NCI-H82 treated with DMSO at 0.1 percent for 48 hours (cell line): ENCODE measurements around the gene CCDC63.

Experiments used
- DNase-seq: peaks from one replicate; lab custom pipeline; 2025; ENCODE audit not compliant: unreplicated experiment; lab: John Stamatoyannopoulos, UW

The CCDC63 gene

GRCh38 chr12:110880651-110881050 lies 33.9 kb downstream of the CCDC63 start:
- DNase-seq: no peak

GRCh38 chr12:110883251-110883650 lies 36.5 kb downstream of the CCDC63 start:
- DNase-seq: no peak

GRCh38 chr12:110885152-110885840 lies 38.5 kb downstream of the CCDC63 start:
- DNase-seq: peak; percentile 23

- DNase-seq: no peak
Observed at GRCh38 chr12:110888256-110888991, 41.6 kb downstream of the CCDC63 start.

GRCh38 chr12:110889361-110889760 lies 42.6 kb downstream of the CCDC63 start:
- no peak for DNase-seq

GRCh38 chr12:110893956-110894355 lies 47.2 kb downstream of the CCDC63 start:
- no peak for DNase-seq

- no peak for DNase-seq
Observed at GRCh38 chr12:110896559-110896958, 49.8 kb downstream of the CCDC63 start.

GRCh38 chr12:110901401-110901800 lies 54.6 kb downstream of the CCDC63 start:
- no peak for DNase-seq

GRCh38 chr12:110903511-110903910 lies 56.7 kb downstream of the CCDC63 start:
- no peak for DNase-seq

GRCh38 chr12:110906083-110906482 lies 59.3 kb downstream of the CCDC63 start:
- no peak for DNase-seq

- no peak for DNase-seq
Observed at GRCh38 chr12:110906516-110906915, 59.7 kb downstream of the CCDC63 start.

- no peak for DNase-seq
Observed at GRCh38 chr12:110906985-110907384, 60.2 kb downstream of the CCDC63 start.

GRCh38 chr12:110907583-110907982 lies 60.8 kb downstream of the CCDC63 start:
- DNase-seq: no peak

- DNase-seq: no peak
Observed at GRCh38 chr12:110908377-110909152, 61.8 kb downstream of the CCDC63 start.

GRCh38 chr12:110912263-110912662 lies 65.5 kb downstream of the CCDC63 start:
- DNase-seq: no peak

- DNase-seq: no peak
Observed at GRCh38 chr12:110913119-110914056, 66.6 kb downstream of the CCDC63 start.

- DNase-seq: no peak
Observed at GRCh38 chr12:110916295-110916875, 69.6 kb downstream of the CCDC63 start.

- DNase-seq: no peak
Observed at GRCh38 chr12:110917467-110917866, 70.7 kb downstream of the CCDC63 start.

GRCh38 chr12:110917961-110918360 lies 71.2 kb downstream of the CCDC63 start:
- no peak for DNase-seq

- no peak for DNase-seq
Observed at GRCh38 chr12:110919720-110920119, 72.9 kb downstream of the CCDC63 start.
